Neural cell (in vitro differentiated cells): ENCODE results near the gene PNPLA1.

ENCODE experiments used
- CTCF ChIP-seq: fragments of 450-650 bp; IDR thresholded peaks from 2 replicates; pipeline ENCODE4 v1.5.1; 2014; ENCODE audit warnings: antibody characterized with exemption, mild to moderate bottlenecking, moderate library complexity; ENCODE audit not compliant: poor library complexity, severe bottlenecking
- EZH2 ChIP-seq: fragments of 200-600, 300-800 bp; shearing (Covaris generic), sonication (generic); IDR thresholded peaks from 2 replicates; pipeline ENCODE4 v1.6.1; 2014; ENCODE audit warnings: antibody characterized with exemption, low read length, borderline replicate concordance, mild to moderate bottlenecking; ENCODE audit not compliant: insufficient read depth, poor library complexity, severe bottlenecking
- MXI1 ChIP-seq: fragments of 450-650 bp; conservative IDR thresholded peaks from 2 replicates; pipeline ENCODE4 v1.6.1; 2014; ENCODE audit warnings: antibody characterized with exemption, mild to moderate bottlenecking; ENCODE audit not compliant: poor library complexity, severe bottlenecking
- POLR2AphosphoS5 ChIP-seq: IDR thresholded peaks from 2 replicates; pipeline ENCODE4 v1.6.1; 2012
- RAD21 ChIP-seq: fragments of 450-650 bp; conservative IDR thresholded peaks from 2 replicates; pipeline ENCODE4 v1.6.1; 2014; ENCODE audit warnings: antibody characterized with exemption, mild to moderate bottlenecking, moderate library complexity
- TAF1 ChIP-seq: IDR thresholded peaks from 2 replicates; pipeline ENCODE4 v1.6.1; 2012; ENCODE audit warnings: low read depth

GRCh38 chr6:36309900-36310299 lies 40.0 kb downstream of the PNPLA1 start:
- TF ChIP-seq POLR2AphosphoS5 (no peak), CTCF (no peak), RAD21 (no peak), TAF1 (no peak), MXI1 (no peak), EZH2 (no peak)
